GM04503 (cell line): Measurements from ENCODE around the gene TRIM32.

Experiments used
- DNase-seq: peaks from one replicate; pipeline ENCODE4 v3.0.0-alpha.2; 2012; ENCODE audit warnings: low read depth

TRIM32 gene, protein sequence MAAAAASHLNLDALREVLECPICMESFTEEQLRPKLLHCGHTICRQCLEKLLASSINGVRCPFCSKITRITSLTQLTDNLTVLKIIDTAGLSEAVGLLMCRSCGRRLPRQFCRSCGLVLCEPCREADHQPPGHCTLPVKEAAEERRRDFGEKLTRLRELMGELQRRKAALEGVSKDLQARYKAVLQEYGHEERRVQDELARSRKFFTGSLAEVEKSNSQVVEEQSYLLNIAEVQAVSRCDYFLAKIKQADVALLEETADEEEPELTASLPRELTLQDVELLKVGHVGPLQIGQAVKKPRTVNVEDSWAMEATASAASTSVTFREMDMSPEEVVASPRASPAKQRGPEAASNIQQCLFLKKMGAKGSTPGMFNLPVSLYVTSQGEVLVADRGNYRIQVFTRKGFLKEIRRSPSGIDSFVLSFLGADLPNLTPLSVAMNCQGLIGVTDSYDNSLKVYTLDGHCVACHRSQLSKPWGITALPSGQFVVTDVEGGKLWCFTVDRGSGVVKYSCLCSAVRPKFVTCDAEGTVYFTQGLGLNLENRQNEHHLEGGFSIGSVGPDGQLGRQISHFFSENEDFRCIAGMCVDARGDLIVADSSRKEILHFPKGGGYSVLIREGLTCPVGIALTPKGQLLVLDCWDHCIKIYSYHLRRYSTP

DNA sequence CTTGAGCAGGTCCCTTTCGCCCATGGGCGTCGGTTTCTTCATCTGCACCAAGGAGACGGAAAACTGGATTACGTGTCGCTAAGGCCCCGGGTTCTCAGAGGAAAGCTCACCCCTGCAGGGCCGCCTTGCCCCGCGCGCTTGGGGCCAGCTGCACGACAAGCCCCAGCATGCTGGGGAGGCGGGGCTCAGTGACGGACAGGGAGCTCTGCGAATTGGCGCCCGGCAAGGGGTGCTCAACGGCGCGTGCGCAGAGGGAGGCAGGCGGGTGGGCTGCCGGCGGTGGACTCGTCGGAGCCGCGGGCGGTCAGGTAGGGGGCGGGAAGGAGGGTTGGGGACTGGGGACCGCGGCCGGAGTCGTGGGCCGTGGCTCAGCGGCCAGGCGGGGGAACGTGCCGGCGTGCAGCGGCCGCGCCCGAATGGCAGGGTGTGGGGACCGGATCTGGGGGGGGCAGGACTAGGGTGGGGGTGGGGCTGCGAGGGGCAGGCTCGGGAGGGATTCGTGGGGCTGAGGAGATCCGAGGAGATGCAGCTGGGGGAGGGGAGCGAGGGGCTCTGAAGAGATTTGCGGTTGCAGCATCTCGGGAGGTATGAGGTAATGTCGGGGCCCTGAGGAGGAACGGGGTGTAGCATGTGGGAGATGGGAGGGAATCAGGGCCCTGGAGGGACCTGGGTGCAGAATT is at the start of gene TRIM32:
TRIM32 (plus strand) TSS at position 232 of the 680 bp plus-strand sequence. CDS start 10,438 bp downstream, outside the sequence.
- peak; percentile 38 for DNase-seq

DNA sequence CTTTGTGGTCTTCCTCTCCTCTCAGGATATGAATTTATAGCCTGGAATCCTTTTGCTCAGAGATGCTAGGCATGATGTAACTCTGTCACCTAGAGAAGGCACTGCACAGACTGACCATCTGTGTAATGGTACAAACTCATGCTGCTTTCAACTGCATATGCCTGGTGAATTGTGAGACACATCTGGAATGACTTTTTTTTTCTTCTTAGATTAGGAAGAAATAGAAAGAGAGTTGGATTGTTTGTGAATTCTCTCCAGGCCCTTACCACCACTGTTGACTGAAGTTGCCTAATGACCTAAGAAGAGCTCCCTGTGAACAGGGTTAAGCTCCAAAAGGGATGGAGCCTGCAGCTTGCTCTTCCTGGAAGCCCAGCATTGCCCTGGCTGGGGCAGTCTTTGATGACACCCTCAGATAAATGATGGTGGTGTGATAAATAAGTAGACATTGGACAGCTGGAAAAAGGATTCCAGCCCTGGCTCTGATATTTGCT is 47.8 kb upstream of the TRIM32 start:
- DNase-seq: peak; percentile 52

DNA sequence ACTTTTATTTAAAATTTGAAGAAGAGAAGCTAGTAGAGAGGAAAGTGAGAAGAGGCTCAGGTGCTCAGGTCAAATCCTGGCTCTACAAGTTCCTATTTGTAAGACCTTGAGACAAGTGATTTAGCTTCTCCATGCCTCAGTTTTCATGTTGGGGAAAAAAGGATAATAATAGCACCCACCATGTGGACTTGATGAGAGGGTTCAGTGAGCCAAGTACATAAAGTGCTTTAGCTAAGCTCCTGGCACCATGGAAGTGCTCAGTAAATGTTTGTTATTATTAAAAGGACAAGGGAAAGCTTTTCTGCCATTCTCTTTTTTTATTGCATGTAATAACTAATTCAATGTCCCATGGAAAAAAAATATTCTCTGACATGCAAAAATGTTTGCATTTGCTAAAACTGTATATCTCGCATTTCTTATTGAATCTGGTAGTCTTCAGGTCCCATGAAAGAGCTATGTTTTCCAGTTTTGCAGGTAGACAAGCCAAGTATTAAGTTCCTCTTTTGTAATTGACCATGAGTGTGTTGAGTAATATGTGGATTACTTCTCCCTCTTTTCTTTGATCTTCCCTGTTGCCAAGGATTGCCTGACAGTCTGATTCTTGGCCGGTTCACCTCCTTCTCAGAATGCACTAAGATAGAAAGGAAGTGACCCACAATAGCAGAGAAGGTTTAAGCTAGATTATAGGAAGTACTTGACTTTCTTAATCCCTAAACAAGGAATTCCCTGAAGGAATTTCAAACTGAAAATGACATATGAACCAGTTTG is 45.6 kb upstream of the TRIM32 start:
- no peak for DNase-seq

DNA sequence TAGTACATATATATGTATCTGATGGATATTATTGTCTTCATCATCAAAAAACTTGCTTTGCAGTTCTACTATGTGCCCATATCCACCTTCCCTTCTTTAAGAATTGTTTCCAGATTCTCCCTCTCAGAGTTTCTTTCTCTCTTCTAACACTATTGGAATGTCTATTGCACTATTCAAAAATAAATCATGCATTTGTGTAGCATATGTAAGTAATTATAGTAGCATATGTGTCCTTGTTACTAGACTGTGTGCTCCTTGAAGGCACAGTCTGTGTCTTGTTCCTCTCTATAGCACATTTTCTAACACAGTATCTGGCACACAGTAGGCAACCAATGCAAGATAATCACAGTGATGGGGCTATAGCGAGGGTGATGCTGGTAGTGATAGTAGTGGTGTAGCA is 43.4 kb upstream of the TRIM32 start:
- peak; percentile 58 for DNase-seq

DNA sequence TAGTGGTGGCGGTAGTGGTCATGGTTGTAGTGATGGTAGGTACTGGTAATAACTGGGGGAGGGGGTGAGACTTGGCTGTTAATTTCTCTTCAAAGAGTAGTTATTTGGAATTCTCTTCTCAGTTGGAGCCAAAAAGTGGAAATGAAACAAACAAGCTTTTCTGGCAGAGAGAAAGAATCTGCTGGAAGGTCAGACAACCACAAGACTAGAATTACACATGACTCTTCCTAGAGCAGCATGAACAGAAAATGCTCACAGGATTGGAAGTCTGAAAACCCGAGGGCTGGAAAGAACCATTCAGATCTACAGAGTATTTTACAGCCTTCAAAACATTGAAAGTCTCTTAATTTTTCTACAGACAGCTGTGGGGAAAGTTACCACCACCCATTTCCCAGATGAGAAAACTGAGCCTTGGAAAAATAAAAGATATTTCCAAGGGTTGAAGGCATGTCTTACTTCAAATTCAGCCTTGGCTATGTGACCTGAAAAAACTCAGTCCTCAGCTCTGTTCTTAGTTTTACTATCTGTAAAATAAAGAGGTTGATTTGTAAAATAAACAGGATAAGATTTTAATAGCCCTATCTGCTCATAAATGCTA is 42.9 kb upstream of the TRIM32 start:
- DNase-seq: peak; percentile 55

DNA sequence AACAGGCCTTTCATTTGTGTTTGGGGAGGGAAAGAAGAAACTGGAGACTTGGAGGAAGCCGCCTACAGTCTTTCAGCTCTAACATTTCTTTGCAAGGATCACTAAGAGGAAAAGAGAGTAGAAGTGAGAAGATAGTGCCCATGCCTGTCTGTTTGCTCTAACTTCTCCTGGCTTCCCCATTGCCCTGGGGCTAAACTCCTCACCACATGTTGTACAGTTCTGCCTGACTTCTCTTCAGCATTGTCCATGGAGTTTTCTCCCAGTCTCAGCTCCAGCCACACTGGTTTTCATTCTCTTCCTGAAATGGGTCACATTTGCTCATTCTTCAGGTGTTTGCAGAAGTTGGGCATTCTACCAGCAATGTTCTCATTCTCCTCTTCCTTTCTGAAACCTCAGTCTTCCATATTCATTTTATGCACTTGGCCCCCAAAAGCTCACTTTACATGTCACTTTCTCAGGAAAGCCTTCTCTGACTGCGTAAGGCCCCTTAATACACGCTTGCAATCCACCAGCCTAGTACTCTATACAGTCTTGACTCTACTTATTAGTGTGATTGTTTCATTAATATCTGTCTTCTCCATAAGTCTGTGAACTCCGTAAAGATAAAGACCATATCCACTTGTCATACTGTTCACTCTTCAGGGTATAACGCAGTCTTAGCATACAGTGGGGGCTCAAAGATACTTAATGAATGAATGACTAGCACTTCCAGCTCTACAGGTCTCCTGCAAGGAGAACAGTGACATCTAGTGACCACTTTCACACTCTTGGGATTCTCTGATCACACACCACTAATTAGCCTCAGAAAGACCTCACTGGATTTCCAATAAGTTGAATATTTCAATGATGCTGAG is 40.2 kb upstream of the TRIM32 start:
- no peak for DNase-seq

DNA sequence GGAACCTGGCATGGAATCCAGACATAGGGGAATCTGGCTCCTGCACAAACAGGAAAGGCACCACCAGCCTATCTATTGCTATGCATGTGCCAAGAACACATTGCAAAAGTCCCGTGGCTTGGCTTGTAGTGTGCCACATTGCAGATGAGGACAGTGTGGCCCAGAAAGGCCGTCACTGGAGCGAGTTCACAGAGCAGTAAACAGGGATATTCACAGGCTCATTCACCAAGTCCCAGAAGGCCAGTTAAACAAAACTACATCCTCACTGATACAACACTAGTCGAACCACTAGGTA is 39.6 kb upstream of the TRIM32 start:
- DNase-seq: no peak

DNA sequence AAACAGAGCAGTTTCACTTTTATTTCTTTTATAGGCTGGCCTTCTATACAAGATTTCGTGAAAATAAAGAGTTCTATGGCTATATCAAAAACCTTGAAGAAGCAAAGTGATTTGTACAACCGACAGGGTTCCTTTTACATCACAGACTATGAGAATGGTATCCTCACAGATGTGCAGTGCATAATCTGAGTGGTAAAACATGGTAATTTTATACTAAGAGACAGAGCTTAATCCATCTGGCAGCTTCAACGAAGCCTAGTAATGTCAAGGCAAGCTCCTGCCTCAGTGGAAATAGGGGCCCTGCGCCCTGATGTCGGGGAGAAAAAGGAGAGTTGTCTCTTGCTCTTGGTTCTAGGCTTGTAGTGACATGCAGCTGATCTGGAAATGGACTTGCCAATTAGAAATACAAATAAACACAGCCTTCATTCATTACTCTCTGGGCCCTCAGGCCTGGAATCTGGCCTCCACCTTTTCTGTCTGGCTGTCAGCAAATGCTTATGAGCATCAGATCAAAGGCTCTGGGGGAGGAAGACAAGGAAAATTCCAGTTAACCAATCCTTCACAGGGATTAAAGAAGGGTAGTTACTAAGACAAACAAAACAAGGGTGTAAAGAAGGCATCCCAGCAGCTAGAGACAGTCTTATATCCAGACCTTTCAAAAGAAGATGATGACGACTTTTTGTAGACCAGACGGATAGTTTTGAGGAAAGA is 33.6 kb upstream of the TRIM32 start:
- no peak for DNase-seq

DNA sequence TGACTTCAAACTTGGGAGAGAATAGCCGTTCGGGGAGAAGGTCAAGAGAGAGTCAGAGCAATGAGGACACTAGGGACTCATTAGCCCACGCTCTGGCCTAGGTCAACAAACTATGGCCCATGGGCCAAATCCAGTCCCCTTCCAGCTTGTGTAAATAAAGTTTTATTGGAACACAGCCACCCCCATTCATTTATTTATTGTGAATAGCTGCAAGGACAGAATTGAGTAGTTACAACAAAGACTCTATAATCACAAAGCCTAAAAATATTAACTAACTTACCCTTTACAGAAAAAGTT is 33.1 kb upstream of the TRIM32 start:
- no peak for DNase-seq

DNA sequence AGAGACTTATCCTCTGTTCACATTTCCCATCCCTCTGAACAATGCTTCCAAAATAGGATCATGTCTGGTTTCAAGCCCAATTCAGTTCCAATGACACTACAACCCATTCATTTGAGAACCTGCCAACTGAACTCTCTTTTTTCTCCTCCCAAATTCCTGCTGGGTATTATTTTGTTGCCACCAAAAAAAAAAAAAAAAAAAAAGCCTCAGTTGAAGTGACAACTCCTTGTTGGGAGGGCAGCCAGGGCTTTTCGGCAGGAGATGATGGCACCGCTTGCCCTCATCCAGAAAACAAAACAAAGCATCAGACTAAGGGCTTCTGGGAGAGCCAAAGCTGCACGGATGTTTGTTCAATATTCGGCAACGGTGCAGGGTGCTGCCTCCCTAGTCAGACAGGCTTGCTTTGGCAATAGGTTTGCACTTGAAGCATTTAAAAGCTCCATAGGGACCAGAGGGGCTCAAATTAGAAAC is 30.6 kb upstream of the TRIM32 start:
- no peak for DNase-seq

DNA sequence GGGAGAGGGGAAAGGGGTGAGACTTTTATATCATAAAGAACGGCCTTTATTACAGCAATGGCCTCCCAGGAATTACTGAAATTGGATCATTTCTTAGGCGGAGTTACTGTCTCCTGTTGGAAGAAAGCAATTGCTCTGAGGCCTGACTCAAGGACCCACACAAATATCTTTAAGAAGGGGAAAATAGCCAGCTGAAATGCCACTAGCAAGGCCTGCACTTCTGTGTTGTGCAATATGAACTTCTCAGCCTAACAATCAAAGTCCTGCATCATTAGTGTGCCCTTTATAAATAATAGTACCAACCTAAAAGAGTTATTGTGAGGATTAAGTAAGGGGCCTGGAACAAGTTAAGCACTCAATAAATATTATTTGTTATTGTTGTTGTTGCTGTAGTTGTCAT is 30.1 kb upstream of the TRIM32 start:
- DNase-seq: no peak

DNA sequence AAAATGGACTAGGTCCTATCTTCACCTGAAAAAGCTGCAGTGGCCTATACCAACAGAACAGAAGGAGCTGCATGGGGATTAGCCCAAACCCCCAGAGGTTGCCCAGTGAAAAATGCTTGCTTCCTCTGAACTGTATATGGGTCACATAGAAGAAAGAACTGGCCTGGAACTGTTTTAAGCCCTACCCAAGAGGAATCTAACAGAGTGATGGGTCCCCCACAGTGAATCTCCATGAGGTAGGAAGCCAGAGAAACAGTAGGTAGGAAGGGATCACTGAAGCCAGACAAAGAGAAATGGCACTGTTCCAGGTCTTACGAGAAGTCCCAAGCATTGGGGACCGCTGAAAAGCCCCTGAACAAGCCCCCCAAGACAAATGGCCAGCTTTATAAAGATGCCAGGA is 28.8 kb upstream of the TRIM32 start:
- no peak for DNase-seq

DNA sequence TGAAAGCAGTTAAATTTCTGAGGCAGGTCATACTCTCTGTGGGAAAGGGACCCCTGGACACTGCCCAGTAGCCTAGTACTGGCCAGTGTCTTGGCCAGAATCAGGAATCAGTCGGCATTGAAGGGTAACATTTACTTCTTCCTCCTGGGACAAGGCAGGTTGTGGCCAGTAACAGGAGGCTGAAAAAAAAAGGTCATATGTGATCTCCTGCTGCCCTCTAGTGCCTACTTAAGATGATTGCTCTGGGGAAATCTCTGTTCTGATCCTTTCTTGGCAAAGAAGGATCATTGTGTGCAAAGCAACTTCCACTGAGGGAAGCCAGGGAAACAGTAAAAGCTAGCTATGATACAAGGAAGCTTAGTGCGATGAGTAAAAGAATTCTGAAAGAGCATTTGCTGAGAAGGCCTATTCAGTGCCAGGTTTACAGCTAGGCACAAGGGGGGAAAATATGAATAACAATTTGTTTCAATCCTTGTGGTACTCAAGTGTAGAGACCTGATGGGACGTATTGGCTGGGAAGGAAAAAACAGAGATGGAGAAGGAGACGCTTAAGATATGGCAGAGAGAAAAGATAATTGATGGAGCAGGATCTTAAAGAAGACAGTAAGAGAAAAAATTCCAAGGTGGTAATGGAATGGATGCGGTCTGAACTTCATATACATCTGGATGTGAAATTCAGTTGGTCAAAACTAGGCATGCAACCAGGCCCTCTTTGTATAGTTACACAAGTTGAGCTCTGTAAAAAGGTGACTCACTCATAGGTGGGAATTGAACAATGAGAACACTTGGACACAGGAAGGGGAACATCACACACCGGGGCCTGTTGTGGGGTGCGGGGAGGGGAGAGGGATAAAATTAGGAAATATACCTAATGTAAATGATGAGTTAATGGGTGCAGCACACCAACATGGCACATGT is 25.8 kb upstream of the TRIM32 start:
- DNase-seq: peak; percentile 68

DNA sequence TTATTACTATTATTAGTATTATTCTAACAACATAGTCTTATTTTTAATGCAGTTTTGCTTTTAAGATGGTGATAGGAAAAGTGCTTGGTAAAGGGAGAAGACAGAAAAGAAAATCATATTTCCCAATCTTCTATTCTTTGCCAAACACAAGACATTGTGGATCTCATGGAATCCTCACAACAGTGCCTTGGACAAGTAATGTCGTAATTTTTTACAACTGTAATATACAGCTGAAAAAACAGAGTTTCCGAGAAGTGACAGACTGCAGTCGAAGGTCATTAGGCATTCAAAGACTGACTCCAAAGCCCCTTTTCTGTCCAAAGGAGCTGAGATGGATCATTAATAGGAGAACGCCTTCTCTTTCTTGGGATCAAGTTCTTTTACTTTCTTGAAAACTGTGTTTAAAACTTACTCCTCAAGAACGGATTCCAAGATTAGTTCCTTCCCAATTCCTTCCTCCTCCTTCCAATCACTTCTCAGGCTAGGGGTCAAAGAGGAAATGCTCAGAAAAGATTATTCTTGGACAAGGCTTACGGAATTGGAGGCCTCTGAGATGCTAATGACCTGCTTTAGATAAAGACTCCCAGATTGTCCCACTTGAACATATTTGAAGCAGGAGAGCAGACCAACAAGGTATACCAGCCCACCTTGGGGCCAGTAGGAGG is 24.3 kb upstream of the TRIM32 start:
- DNase-seq: no peak

DNA sequence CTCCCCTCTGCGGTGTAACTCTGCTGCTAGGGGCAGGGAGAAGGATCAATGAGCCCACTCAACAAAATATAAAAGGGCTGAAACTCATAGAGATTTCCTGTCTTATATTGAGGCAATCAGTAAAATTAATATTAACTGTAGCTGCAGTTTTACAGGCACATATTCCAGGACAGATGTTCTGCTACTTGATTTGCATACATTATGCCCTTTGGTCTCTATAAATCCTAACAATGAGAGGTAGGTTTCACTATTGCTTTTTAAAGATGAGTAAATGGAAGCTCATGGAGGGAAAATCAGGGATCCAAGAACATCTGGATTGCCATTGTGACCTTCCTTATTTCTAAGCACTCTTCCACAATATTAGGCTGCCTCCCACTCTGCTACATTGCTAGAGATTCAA is 23.5 kb upstream of the TRIM32 start:
- DNase-seq: no peak

DNA sequence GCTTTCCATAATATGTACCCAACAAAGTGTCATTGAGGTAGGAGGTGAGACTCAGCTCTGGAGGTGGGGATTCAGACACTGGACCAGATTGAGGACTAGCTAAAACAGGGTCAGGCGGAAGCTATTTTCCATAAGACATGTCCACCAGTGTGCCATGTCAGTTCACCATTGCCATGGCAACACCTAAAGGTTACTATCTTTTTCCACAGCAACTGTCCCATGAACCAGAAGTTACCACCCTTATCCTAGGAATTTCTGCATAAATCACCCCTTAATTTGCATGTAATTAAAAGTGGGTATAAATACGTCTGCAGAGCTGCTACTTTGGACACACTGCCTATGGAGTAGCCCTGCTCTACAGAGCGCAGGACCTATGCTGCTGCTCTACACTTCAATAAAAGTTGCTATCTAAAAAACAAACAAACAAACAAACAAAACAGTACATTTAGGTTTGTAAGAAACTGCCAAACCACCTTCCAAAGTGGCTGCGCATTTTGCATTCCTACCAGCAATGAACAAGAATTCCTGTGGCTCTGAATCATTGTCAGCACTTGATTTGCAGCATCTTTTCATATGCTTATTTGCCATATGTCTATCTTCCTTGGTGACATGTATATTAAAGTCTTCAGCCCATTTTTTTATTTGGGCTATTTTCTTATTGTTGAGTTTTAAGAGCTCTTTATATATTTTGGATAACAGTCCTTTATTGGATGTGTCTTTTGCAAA is 18.0 kb upstream of the TRIM32 start:
- DNase-seq: no peak

DNA sequence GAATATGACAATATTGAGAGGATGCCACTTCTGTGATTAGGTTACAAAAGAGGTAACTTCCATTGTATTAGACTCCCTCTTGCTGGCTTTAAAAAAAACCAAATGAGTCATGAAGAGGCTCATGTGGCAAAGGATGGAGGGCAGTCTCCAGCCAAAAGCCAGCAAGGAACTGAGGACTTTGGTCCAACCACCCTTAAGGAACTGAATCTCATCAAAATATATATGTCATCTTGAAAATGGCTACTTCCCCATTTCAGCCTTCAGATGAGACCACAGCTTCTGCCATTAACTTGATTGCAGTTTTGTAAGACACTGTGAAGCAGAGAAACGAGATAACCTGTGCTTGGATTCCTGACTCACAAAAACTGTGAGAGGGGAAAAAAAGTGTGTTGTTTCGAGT is 15.5 kb upstream of the TRIM32 start:
- no peak for DNase-seq

DNA sequence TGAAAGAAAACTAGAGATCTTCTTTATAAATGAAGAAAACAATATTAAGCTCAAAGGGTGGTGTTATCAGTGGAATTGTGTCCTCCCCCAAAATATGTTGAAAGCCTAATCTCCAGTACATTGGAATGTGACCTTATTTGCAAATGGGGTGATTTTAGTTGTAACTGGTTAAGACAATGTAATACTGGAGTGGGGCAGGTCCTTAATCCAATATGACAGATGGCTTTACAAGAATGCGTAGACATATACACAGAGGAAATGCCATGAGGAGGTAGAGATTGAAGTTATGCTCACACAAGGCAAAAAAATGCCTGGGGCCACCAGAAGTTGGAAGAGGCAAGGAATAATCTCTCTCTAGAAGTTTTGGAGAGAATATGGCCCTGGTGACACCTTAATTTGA is 13.7 kb upstream of the TRIM32 start:
- no peak for DNase-seq
